ACC112 (cell line): ENCODE measurements around the gene SZRD1.

Experiments used
- H2AFZ ChIP-seq: fragments of 200-600 bp; sonication (generic); one replicate; pipeline ENCODE4 v1.6.0; 2017; ENCODE audit warnings: antibody characterized with exemption, low read length; ENCODE audit not compliant: unreplicated experiment
- H3K27ac ChIP-seq: fragments of 200-600 bp; sonication (generic); 2 replicates; pipeline ENCODE4 v1.5.1; 2014; ENCODE audit warnings: low read depth, mild to moderate bottlenecking, antibody characterized with exemption, low read length, moderate library complexity
- H3K27me3 ChIP-seq: fragments of 200-600 bp; sonication (generic); 2 replicates; pipeline ENCODE4 v1.6.1; 2014; ENCODE audit warnings: mild to moderate bottlenecking, antibody characterized with exemption, low read length, moderate library complexity, mixed read lengths; ENCODE audit not compliant: insufficient read depth
- H3K36me3 ChIP-seq: fragments of 200-600 bp; sonication (generic); 2 replicates; pipeline ENCODE4 v1.6.1; 2016; ENCODE audit warnings: mild to moderate bottlenecking, antibody characterized with exemption, low read length, moderate library complexity, mixed read lengths; ENCODE audit not compliant: insufficient read depth
- H3K4me1 ChIP-seq: fragments of 200-600 bp; sonication (generic); one replicate; pipeline ENCODE4 v1.6.1; 2016; ENCODE audit warnings: low read length, mixed read lengths; ENCODE audit not compliant: insufficient read depth, unreplicated experiment, control insufficient read depth
- H3K4me3 ChIP-seq: fragments of 200-600 bp; sonication (generic); 2 replicates; pipeline ENCODE4 v1.5.1; 2014; ENCODE audit warnings: mild to moderate bottlenecking, low read depth, low read length
- H3K79me2 ChIP-seq: fragments of 200-600 bp; sonication (generic); one replicate; pipeline ENCODE4 v1.6.0; 2016; ENCODE audit warnings: low read length; ENCODE audit not compliant: control insufficient read depth, unreplicated experiment, insufficient read depth

SZRD1 gene

DNA sequence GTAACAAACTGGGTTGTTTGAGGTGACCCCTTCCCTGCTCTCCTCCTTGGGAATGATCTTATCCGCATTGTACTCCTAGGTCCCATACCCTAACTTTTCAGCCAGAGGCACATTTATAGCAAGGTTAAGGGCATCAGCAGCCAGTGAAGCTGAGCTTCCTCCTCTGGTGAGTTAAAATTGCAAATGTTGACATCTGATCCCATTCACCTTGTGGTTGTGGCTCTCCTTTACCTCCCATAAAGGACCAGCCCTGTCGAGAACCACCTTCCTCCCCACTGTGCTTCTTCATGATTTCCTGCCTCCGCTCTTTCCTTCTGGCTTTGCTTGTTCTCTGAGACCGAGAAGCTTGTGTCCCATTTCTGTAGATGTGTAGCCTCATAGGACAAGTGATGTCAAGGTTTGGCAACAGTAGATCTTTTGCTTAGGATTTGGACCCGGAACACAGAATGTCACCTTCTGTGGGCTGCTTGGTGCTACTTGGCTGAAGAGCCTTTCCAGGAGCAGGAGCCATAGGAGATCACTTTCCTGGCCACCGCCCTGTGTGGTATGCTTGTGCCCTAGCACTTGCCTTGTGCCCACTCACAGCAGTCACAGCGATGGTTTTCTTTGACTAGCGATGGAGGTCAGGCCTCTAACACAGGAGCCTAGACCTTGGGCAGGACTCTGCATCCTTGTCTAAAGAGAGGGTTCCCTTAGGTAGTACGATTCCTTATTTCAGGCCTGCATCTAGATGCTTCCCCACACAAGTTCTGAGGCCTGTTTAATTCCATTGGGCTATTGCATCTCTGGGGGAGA is 18.8 kb downstream of the SZRD1 start:
- no peaks in the 10 kb centered on the region for H3K27me3 ChIP-seq
- H3K79me2 ChIP-seq, result peaks cover 91% of the 10 kb centered on the region
- peak overlapping the region; percentile 85 for H3K27ac ChIP-seq
- H3K4me3 ChIP-seq, result no peak overlapping the region
- peaks cover 45% of the 10 kb centered on the region for H3K4me1 ChIP-seq
- no peak overlapping the region for H2AFZ ChIP-seq
- H3K36me3 ChIP-seq, result no peaks in the 10 kb centered on the region

DNA sequence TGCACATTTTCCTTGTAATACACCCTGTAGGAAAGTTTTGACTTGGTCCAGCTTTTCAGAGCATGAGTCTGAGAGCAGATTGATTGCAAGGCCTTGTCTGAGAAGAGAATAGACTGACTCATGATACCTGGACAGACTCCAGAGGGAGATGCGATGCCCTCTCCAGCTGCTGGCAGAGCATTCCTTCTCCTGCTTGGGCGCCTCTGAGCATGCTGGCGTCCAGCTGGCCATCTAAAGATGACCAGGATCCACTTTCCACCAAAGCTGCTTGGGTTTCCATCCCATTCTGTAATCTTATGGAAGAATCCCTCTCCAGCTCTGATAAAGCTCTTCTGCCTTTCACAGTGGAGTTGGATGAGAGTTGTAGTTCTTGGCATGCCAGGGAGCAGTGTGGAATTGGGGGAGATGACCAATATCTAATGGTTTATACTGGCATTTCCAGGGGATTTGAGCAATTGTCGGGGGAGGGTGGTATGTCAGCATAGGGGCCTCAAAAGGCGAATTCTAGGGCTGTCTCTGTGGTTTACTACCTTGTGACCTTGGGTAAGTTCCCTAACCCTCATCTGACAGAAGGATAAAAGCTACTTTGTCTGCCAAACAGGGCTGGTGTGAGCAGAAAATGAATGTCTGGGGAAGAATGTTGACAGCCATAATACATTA is 19.5 kb downstream of the SZRD1 start:
- H3K4me3 ChIP-seq, result peak overlapping the region; percentile 79
- no peaks in the 10 kb centered on the region for H3K36me3 ChIP-seq
- no peaks in the 10 kb centered on the region for H3K27me3 ChIP-seq
- peak overlapping the region; percentile 85 for H3K27ac ChIP-seq
- peaks cover 52% of the 10 kb centered on the region for H3K4me1 ChIP-seq
- H3K79me2 ChIP-seq, result peaks cover 91% of the 10 kb centered on the region
- H2AFZ ChIP-seq, result no peak overlapping the region

GRCh38 chr1:16387201-16388188 is 20.5 kb downstream of the SZRD1 start:
- Histone ChIP-seq H3K4me1 (peaks cover 61% of the 10 kb centered on the region), H3K36me3 (no peaks in the 10 kb centered on the region), H3K4me3 (peak overlapping the region; percentile 79), H3K79me2 (peaks cover 91% of the 10 kb centered on the region), H3K27me3 (no peaks in the 10 kb centered on the region), H2AFZ (no peak overlapping the region), H3K27ac (peak overlapping the region; percentile 85)

GRCh38 chr1:16391411-16391810 is 24.4 kb downstream of the SZRD1 start:
- no peak overlapping the region for H2AFZ ChIP-seq
- 0 out of 2 replicates have a peak, but pooled peaks cover 4% of the 10 kb centered on the region for H3K36me3 ChIP-seq
- no peak overlapping the region for H3K27ac ChIP-seq
- H3K27me3 ChIP-seq, result no peaks in the 10 kb centered on the region
- H3K4me3 ChIP-seq, result no peak overlapping the region
- peaks cover 41% of the 10 kb centered on the region for H3K4me1 ChIP-seq
- peaks cover 76% of the 10 kb centered on the region for H3K79me2 ChIP-seq

GRCh38 chr1:16392740-16393569 is 25.9 kb downstream of the SZRD1 start:
- peaks cover 39% of the 10 kb centered on the region for H3K4me1 ChIP-seq
- H3K79me2 ChIP-seq, result peaks cover 61% of the 10 kb centered on the region
- no peak overlapping the region for H2AFZ ChIP-seq
- no peak overlapping the region for H3K27ac ChIP-seq
- no peaks in the 10 kb centered on the region for H3K27me3 ChIP-seq
- 0 out of 2 replicates have a peak, but pooled peaks cover 4% of the 10 kb centered on the region for H3K36me3 ChIP-seq
- no peak overlapping the region for H3K4me3 ChIP-seq

- H3K27ac ChIP-seq, result no peak overlapping the region
- peaks cover 53% of the 10 kb centered on the region for H3K79me2 ChIP-seq
- peaks cover 35% of the 10 kb centered on the region for H3K4me1 ChIP-seq
- no peaks in the 10 kb centered on the region for H3K27me3 ChIP-seq
- H3K4me3 ChIP-seq, result no peak overlapping the region
- H3K36me3 ChIP-seq, result 0 out of 2 replicates have a peak, but pooled peaks cover 4% of the 10 kb centered on the region
- no peak overlapping the region for H2AFZ ChIP-seq
Observed at GRCh38 chr1:16393570-16394521, 26.8 kb downstream of the SZRD1 start.

DNA sequence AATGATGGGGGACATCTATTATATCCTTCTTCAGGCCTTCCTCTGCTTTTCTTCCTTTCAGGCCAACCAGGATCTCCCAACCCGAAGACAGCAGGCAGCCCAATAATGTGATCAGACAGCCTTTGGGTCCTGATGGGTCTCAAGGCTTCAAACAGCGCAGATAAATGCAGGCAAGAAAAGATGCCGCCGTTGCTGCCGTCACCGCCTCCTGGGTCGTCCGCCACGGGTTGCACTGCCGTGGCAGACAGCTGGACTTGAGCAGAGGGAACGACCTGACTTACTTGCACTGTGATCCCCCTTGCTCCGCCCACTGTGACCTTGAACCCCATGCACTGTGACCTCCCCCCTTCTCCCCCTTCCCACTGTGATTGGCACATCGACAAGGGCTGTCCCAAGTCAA is 27.9 kb downstream of the SZRD1 start:
- Histone ChIP-seq H3K27ac (no peak overlapping the region), H3K4me3 (no peak overlapping the region), H3K36me3 (0 out of 2 replicates have a peak, but pooled peaks cover 4% of the 10 kb centered on the region), H3K79me2 (peaks cover 46% of the 10 kb centered on the region), H3K27me3 (no peaks in the 10 kb centered on the region), H3K4me1 (peaks cover 35% of the 10 kb centered on the region), H2AFZ (no peak overlapping the region)

DNA sequence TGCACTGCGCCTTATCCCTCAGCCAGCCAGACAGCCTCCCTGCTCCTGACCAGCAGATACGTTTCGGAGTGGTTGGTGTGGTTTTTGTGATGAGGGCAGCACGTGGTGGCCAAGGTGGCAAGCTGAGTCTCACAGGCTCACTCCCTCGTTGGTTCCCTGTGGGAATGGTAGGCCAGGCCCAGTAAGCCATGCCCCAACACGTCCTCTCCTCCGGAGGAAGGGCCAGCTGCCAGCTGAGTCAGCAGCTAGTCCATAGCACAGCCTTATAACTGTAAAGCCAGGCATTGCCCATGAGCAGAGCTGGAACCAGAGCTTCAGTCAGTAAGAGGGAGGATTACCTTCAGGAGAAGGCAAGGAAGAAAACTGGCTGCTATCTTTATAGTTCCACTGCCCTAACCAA is 29.5 kb downstream of the SZRD1 start:
- Histone ChIP-seq H3K79me2 (peaks cover 30% of the 10 kb centered on the region), H3K4me1 (peaks cover 28% of the 10 kb centered on the region), H2AFZ (no peak overlapping the region), H3K36me3 (0 out of 2 replicates have a peak, but pooled peaks cover 4% of the 10 kb centered on the region), H3K4me3 (no peak overlapping the region), H3K27me3 (no peaks in the 10 kb centered on the region), H3K27ac (peak overlapping the region; percentile 54)

- H3K27ac ChIP-seq, result peak overlapping the region; percentile 54
- no peaks in the 10 kb centered on the region for H3K27me3 ChIP-seq
- H3K79me2 ChIP-seq, result peaks cover 25% of the 10 kb centered on the region
- 0 out of 2 replicates have a peak, but pooled peaks cover 4% of the 10 kb centered on the region for H3K36me3 ChIP-seq
- no peak overlapping the region for H3K4me3 ChIP-seq
- peaks cover 22% of the 10 kb centered on the region for H3K4me1 ChIP-seq
- H2AFZ ChIP-seq, result no peak overlapping the region
Observed at GRCh38 chr1:16397120-16397519, 30.1 kb downstream of the SZRD1 start.
